ENCODE measurements around the gene GPATCH8. TPM values are rescaled to one million over a fixed set of nuclear protein-coding genes. Genes with fewer than 3 reads are reported as not detected.

GPATCH8 gene
- polyA plus RNA-seq, 1 experiment = 13.7 TPM

DNA sequence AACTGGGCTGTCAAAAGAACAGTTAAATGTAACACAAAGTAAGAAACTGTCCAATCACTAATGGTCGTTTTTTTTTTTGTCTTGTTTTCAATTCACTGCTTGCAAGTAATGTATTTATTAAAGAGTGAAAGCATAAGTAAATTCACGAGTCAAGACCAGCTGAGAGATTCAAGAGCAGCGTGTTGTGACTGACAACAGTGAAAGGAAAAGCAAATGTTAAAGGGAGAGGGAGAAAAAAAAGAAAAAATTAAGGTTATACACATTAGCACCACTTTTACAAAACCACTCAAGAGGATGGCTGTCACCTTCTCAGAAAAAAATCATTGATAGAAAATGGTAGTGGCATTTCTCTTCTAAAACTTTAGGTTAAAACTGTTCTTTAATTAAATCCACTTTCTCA is 36.1 kb downstream of the GPATCH8 start:
- Histone ChIP-seq H3K27me3 (ENCODE audit: control insufficient read depth, insufficient read depth, low read length) (no peaks in the 10 kb centered on the region), H3K4me3 (ENCODE audit: low read depth, low read length) (no peak overlapping the region), H3K36me3 (ENCODE audit: control insufficient read depth, insufficient read depth, low read length) (peaks cover 3% of the 10 kb centered on the region)
- CTCF ChIA-PET = no interaction called here
- POLR2A ChIA-PET = no interaction called here
- DNase-seq (ENCODE audit: low read depth) = no peak
- no peak for TF ChIP-seq CTCF (IDR thresholded peaks at IDR 0.05; ENCODE audit: insufficient read depth, low read depth, low read length)

DNA sequence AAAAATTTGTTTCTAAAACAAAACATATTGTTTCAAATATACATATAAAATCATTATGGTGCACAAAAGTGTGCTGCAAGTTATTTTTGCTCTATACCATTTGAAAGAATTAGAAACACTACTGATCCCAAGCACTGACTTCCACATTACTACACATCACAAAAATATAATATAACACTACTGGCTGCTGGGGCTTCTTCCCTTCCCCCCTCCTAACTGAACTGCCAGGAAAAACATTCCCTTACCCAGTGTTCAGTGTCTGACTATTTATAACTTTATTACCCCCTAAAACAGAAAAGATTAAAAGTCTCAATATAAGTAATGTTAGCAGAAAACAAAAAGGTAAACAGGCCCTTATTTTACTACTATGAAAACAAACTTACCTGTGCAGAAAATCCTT is 36.9 kb downstream of the GPATCH8 start:
- DNase-seq (ENCODE audit: low read depth) = no peak
- ChIA-PET CTCF (no interaction called here), POLR2A (no interaction called here)
- H3K36me3 ChIP-seq (ENCODE audit: control insufficient read depth, insufficient read depth, low read length) = peaks cover 4% of the 10 kb centered on the region
- no peaks in the 10 kb centered on the region for H3K27me3 ChIP-seq (ENCODE audit: control insufficient read depth, insufficient read depth, low read length)
- H3K4me3 ChIP-seq (ENCODE audit: low read depth, low read length) = no peak overlapping the region
- no peak for TF ChIP-seq CTCF (IDR thresholded peaks at IDR 0.05; ENCODE audit: insufficient read depth, low read depth, low read length)

GRCh38 chr17:44465897-44466296 is 37.3 kb downstream of the GPATCH8 start:
- no peak overlapping the region for H3K4me3 ChIP-seq (ENCODE audit: low read depth, low read length)
- ChIA-PET CTCF (interaction anchor here (0.6 kb wide), 1 partner anchor 43 kb away, joined by 4 read pairs; no protein-coding TSS in a partner anchor), POLR2A (no interaction called here)
- peaks cover 4% of the 10 kb centered on the region for H3K36me3 ChIP-seq (ENCODE audit: control insufficient read depth, insufficient read depth, low read length)
- H3K27me3 ChIP-seq (ENCODE audit: control insufficient read depth, insufficient read depth, low read length) = no peaks in the 10 kb centered on the region
- DNase-seq (ENCODE audit: low read depth) = no peak
- TF ChIP-seq CTCF (IDR thresholded peaks at IDR 0.05; ENCODE audit: insufficient read depth, low read depth, low read length) = no peak

DNA sequence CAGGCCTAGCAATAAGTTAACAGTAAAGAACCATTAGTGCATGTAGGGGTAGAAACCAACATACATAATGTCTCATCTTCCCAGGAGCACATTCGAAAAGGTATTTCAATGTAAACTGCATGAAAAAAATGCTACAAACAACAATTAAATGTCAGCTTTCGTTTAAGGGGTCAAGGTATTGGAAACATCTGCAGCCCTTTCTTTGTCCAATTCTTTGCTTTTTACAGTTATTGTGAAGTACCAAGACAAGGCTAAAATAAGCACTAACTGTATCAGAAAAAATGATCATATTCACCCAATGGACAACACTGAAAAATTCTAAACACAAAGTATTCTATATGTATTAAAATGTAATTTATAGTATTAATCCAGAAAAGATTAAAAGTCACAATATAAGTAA is 37.9 kb downstream of the GPATCH8 start:
- Histone ChIP-seq H3K36me3 (ENCODE audit: control insufficient read depth, insufficient read depth, low read length) (peaks cover 4% of the 10 kb centered on the region), H3K4me3 (ENCODE audit: low read depth, low read length) (no peak overlapping the region), H3K27me3 (ENCODE audit: control insufficient read depth, insufficient read depth, low read length) (no peaks in the 10 kb centered on the region)
- no peak for TF ChIP-seq CTCF (IDR thresholded peaks at IDR 0.05; ENCODE audit: insufficient read depth, low read depth, low read length)
- POLR2A ChIA-PET = no interaction called here
- no peak for DNase-seq (ENCODE audit: low read depth)
- CTCF ChIA-PET = interaction anchor here (0.6 kb wide), 1 partner anchor 42 kb away, joined by 4 read pairs; no protein-coding TSS in a partner anchor

- Histone ChIP-seq H3K36me3 (ENCODE audit: control insufficient read depth, insufficient read depth, low read length) (peaks cover 4% of the 10 kb centered on the region), H3K27me3 (ENCODE audit: control insufficient read depth, insufficient read depth, low read length) (no peaks in the 10 kb centered on the region), H3K4me3 (ENCODE audit: low read depth, low read length) (no peak overlapping the region)
- no peak for TF ChIP-seq CTCF (IDR thresholded peaks at IDR 0.05; ENCODE audit: insufficient read depth, low read depth, low read length)
- POLR2A ChIA-PET = interaction anchor here (0.6 kb wide), 1 partner anchor 264 kb away, joined by 5 read pairs; the partner anchor contains the start of gene ATXN7L3
- DNase-seq (ENCODE audit: low read depth) = peak; percentile 14
- CTCF ChIA-PET = interaction anchor here (1.1 kb wide), 1 partner anchor 31 kb away, joined by 3 read pairs; no protein-coding TSS in a partner anchor
These were observed 39.2 kb downstream of the GPATCH8 start for GRCh38 chr17:44464037-44464436.

All from BJ (cell line).